K562 treated with DMSO at 1 percent for 48 hours (cell line): Measurements from ENCODE around the gene USP4. TPM values are rescaled to one million over a fixed set of nuclear protein-coding genes. Genes with fewer than 3 reads are reported as not detected.

Experiments used
- total RNA-seq: library from RNA; unstranded; fragments of 300-600 nt; gene quantifications from 2 replicates; pipeline ENCODE4 v1.2.3, GENCODE V29; 2022; ENCODE audit warnings: low replicate concordance; ENCODE audit errors: extremely low read depth

The USP4 gene
- not detected in 2 replicates for total RNA-seq

GRCh38 chr3:49339941-49340800, at the start of gene USP4:
Gene USP4, minus strand, starts transcription at chr3:49340053. Its CDS starts 29 bp downstream, at chr3:49340024.

DNA sequence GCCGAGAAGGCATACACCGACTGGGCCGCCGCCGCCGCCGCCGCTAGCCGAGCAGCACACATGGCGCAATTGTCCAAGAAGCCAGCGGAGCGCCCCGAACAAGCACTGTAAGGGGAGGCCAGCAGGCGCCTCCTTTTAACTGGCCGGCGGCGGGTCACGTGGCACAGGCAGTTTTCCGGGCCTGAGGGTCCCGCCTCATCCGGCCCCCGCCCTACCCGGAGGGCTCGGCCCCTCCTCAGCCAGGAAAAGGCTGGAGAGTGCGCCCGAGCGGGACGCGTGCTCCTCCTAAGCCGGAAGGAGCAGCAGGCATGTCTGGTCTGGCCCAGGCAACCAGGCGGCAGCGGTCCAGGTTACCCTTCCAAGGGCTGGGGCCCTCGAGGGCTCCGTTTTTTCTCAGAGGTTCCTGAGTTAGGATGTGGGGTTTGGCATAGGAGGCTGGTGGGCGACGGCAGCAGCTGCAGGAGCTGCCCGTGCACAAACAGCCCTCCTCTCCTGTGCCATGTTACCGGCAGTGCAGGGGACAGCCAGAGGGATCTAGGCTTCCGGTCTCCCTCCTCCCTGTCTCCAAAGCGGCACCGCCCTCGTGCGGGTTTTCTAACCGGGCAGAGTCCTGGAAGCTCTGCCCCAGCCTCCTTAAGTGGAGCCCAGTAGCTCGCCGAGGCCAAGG, 18.5 kb upstream of the USP4 start, which contains the start of gene GPX1:
GPX1 (minus strand) TSS at position 137 of the 667 bp plus-strand sequence; CDS start at position 62, 75 bp downstream.

GRCh38 chr3:49276475-49277382, 63.1 kb downstream of the USP4 start, which contains the start of gene C3orf62:
Gene C3orf62, minus strand, starts transcription at chr3:49277232. Its CDS starts 360 bp downstream, at chr3:49276872.

Other genes starting within 250 kb of the USP4 start
- gene QRICH1, start 246.0 kb downstream of the USP4 start, total RNA-seq, result not detected in 2 replicates
- gene QARS1, start 235.3 kb downstream of the USP4 start, total RNA-seq, result not detected in 2 replicates
- gene USP19, start 219.2 kb downstream of the USP4 start, total RNA-seq, result not detected in 2 replicates
- gene LAMB2, start 207.0 kb downstream of the USP4 start, total RNA-seq, result not detected in 2 replicates
- not detected in 2 replicates for gene CCDC71, start 173.7 kb downstream of the USP4 start, total RNA-seq
- 1,112 TPM in 1 of 2 replicates, not detected in the other for gene KLHDC8B, start 168.5 kb downstream of the USP4 start, total RNA-seq
- gene C3orf62, start 62.8 kb downstream of the USP4 start, total RNA-seq, result not detected in 2 replicates
- gene GPX1, start 18.3 kb upstream of the USP4 start, total RNA-seq, result not detected in 2 replicates
- gene RHOA, start 71.9 kb upstream of the USP4 start, total RNA-seq, result not detected in 2 replicates
- not detected in 2 replicates for gene TCTA, start 72.4 kb upstream of the USP4 start, total RNA-seq
- not detected in 2 replicates for gene AMT, start 82.4 kb upstream of the USP4 start, total RNA-seq
- gene NICN1, start 89.3 kb upstream of the USP4 start, total RNA-seq, result not detected in 2 replicates
- not detected in 2 replicates for gene DAG1, start 130.2 kb upstream of the USP4 start, total RNA-seq
- not detected in 2 replicates for gene BSN, start 214.4 kb upstream of the USP4 start, total RNA-seq